ENCODE data around the gene RAB42. TPM values are rescaled to one million over a fixed set of nuclear protein-coding genes. Genes with fewer than 3 reads are reported as not detected.

Gene RAB42, protein sequence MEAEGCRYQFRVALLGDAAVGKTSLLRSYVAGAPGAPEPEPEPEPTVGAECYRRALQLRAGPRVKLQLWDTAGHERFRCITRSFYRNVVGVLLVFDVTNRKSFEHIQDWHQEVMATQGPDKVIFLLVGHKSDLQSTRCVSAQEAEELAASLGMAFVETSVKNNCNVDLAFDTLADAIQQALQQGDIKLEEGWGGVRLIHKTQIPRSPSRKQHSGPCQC
- total RNA-seq, result not detected
- not detected for total RNA-seq (2013)
- 0 to 9.7 (median 0) reads per million in 29 experiments for total RNA-seq

DNA sequence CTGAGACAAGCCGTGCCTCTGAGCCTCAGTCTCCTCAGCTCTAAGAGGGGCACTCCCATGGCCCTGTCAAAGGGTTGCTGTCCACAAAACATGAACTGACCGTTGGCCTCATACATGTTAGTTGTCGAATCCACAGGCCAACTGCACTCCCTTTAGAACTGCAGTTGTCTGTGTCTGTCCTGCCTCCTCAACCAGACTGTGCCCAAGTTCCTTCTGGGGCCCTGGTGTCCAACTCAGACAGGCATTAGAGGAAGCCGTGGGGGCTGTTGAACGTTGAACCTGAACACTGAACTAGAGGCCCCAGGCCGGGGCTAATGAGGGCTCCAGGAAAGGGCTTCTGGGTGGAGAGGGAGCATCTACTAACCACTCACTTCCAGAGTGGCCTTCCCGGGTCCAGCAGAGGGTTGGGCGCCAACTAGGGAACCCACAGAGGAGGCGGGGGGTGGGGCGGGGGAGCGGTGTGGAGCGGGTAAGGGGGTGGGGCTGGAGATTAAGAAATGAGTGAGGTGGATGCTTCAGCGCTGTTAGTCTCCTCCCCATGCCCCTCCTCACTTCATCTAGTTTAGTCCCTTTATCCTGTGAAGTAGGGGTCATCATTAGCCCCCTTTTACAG lies at the start of gene RAB42:
Gene RAB42, plus strand, starts transcription at position 558 of the 613 bp plus-strand sequence. CDS start 247 bp downstream, outside the sequence.
- peaks cover 0 to 8% of the 10 kb centered on the region in 2 experiments for H3K4me1 ChIP-seq (ENCODE audit: control insufficient read depth in 1 of 2, extremely low read depth in 1 of 2, insufficient read depth in 2 of 2, low read length in 2 of 2)
- H3K27me3 ChIP-seq (replicated peaks in 1 of 2; ENCODE audit: control insufficient read depth in 2 of 2, extremely low read depth in 1 of 2, insufficient read depth in 2 of 2, low read length in 1 of 2), result peaks cover 0 to 25% of the 10 kb centered on the region in 2 experiments
- H3K9me3 ChIP-seq, result no peaks in the 10 kb centered on the region
- no peaks in the 10 kb centered on the region for H3K36me3 ChIP-seq (ENCODE audit: control insufficient read depth in 2 of 2, extremely low read depth in 1 of 2, insufficient read depth in 1 of 2, low read length in 1 of 2)
- H3K4me3 ChIP-seq (ENCODE audit: control insufficient read depth in 1 of 2, extremely low read depth in 1 of 2, low read length in 1 of 2), result peak within 1 kb of the TSS; percentile 25 to 26
- H3K27ac ChIP-seq (ENCODE audit: low read length), result no peak within 1 kb of the TSS
- Mint-ChIP-seq H3K4me3 (peak within 1 kb of the TSS; percentile 75 to 78 (median 77)), H3K36me3 (peaks cover 4% of the 10 kb centered on the region), H3K9me3 (no peaks in the 10 kb centered on the region), H3K27me3 (peaks cover 0 to 7% of the 10 kb centered on the region in 2 donors), H3K27ac (no peak within 1 kb of the TSS), H3K4me1 (peaks cover 0 to 8% (median 5%) of the 10 kb centered on the region in 3 donors)
- 82% methylated on average over 4 of the region's 13 CpGs for WGBS (ENCODE audit: insufficient coverage)
- ATAC-seq (replicated peaks in 1 of 4) (peak; percentile 48 to 82 (median 60)), DNase-seq (peak in 4 of 35 experiments; percentile 2 to 16 (median 6))
- CTCF ChIA-PET, result no interaction called here
- POLR2A ChIA-PET, result no interaction called here

DNA sequence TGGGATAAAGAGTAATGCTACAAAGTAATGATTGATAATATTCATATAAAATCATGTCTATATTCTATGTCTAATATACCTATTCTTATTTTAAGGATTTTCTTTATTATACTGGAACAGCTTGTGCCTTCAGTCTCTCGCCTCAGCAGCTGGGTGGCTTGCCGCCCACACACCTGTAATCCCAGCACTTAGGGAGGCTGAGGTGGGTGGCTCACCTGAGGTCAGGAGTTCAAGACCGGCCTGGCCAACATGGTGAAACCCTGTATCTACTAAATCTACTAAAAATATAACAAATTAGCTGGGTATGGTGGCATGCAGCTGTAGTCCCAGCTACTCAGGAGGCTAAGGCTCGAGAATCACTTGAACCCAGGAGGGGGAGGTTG lies 46.8 kb upstream of the RAB42 start:
- H3K36me3 ChIP-seq (ENCODE audit: control insufficient read depth in 2 of 2, extremely low read depth in 1 of 2, insufficient read depth in 1 of 2, low read length in 1 of 2), result no peaks in the 10 kb centered on the region
- Mint-ChIP-seq H3K27me3 (no peaks in the 10 kb centered on the region), H3K4me3 (no peak overlapping the region), H3K36me3 (no peaks in the 10 kb centered on the region), H3K4me1 (no peaks in the 10 kb centered on the region), H3K9me3 (no peaks in the 10 kb centered on the region), H3K27ac (no peak overlapping the region)
- POLR2A ChIA-PET, result no interaction called here
- H3K4me1 ChIP-seq (ENCODE audit: control insufficient read depth in 1 of 2, extremely low read depth in 1 of 2, insufficient read depth in 2 of 2, low read length in 2 of 2), result no peaks in the 10 kb centered on the region
- CTCF ChIA-PET, result interaction anchor here in 1 of 2 donors (1.2 kb wide), 1 partner anchor 336 kb away, joined by 5 read pairs; no protein-coding TSS in a partner anchor
- no peak overlapping the region for H3K4me3 ChIP-seq (ENCODE audit: control insufficient read depth in 1 of 2, extremely low read depth in 1 of 2, low read length in 1 of 2)
- no peaks in the 10 kb centered on the region for H3K27me3 ChIP-seq (replicated peaks in 1 of 2; ENCODE audit: control insufficient read depth in 2 of 2, extremely low read depth in 1 of 2, insufficient read depth in 2 of 2, low read length in 1 of 2)
- no CpG with 5 or more reads among the region's 4 CpGs for WGBS (ENCODE audit: insufficient coverage)
- H3K9me3 ChIP-seq, result no peaks in the 10 kb centered on the region
- DNase-seq (no peak), ATAC-seq (replicated peaks in 1 of 4) (no peak)
- no peak overlapping the region for H3K27ac ChIP-seq (ENCODE audit: low read length)

DNA sequence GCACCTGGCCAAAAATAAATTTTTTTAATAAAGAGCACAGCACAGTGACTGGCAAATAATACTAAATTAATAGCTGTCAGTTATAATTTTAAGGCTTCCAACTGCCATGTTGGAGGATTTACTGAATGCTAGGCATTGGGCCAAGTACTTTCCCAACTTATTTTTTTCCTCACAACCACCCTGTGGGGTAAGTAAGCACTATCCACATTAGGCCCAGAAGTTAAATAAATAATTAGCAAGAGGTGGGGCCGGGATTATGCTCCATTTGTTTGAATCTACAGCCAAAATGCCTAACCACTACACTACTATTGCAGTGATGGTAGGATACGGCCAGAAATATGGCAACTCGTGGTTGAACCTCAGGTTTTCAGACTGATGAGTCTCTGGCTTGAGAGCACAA lies 43.7 kb upstream of the RAB42 start:
- Mint-ChIP-seq H3K27ac (no peak overlapping the region), H3K27me3 (no peaks in the 10 kb centered on the region), H3K9me3 (no peaks in the 10 kb centered on the region), H3K36me3 (no peaks in the 10 kb centered on the region), H3K4me3 (no peak overlapping the region), H3K4me1 (peaks cover 7 to 16% (median 9%) of the 10 kb centered on the region in 3 donors)
- CTCF ChIA-PET, result no interaction called here
- Histone ChIP-seq H3K9me3 (no peaks in the 10 kb centered on the region), H3K27me3 (replicated peaks in 1 of 2; ENCODE audit: control insufficient read depth in 2 of 2, extremely low read depth in 1 of 2, insufficient read depth in 2 of 2, low read length in 1 of 2) (no peaks in the 10 kb centered on the region), H3K27ac (ENCODE audit: low read length) (no peak overlapping the region), H3K4me1 (ENCODE audit: control insufficient read depth in 1 of 2, extremely low read depth in 1 of 2, insufficient read depth in 2 of 2, low read length in 2 of 2) (peaks cover 0 to 13% of the 10 kb centered on the region in 2 experiments), H3K36me3 (ENCODE audit: control insufficient read depth in 2 of 2, extremely low read depth in 1 of 2, insufficient read depth in 1 of 2, low read length in 1 of 2) (no peaks in the 10 kb centered on the region), H3K4me3 (ENCODE audit: control insufficient read depth in 1 of 2, extremely low read depth in 1 of 2, low read length in 1 of 2) (no peak overlapping the region)
- WGBS (ENCODE audit: insufficient coverage), result no CpG with 5 or more reads among the region's 3 CpGs
- POLR2A ChIA-PET, result interaction anchor here (0.6 kb wide), 2 partner anchors 488 to 1771 kb away, joined by 5 read pairs; no protein-coding TSS in a partner anchor
- DNase-seq (no peak), ATAC-seq (replicated peaks in 1 of 4) (no peak)

GRCh38 chr1:28551381-28551780 lies 40.7 kb upstream of the RAB42 start:
- ATAC-seq (replicated peaks in 1 of 4) (no peak), DNase-seq (no peak)
- Histone ChIP-seq H3K9me3 (no peaks in the 10 kb centered on the region), H3K4me1 (ENCODE audit: control insufficient read depth in 1 of 2, extremely low read depth in 1 of 2, insufficient read depth in 2 of 2, low read length in 2 of 2) (peaks cover 2 to 20% of the 10 kb centered on the region in 2 experiments), H3K27ac (ENCODE audit: low read length) (no peak overlapping the region), H3K27me3 (replicated peaks in 1 of 2; ENCODE audit: control insufficient read depth in 2 of 2, extremely low read depth in 1 of 2, insufficient read depth in 2 of 2, low read length in 1 of 2) (no peaks in the 10 kb centered on the region), H3K36me3 (ENCODE audit: control insufficient read depth in 2 of 2, extremely low read depth in 1 of 2, insufficient read depth in 1 of 2, low read length in 1 of 2) (peaks cover 0 to 4% of the 10 kb centered on the region in 2 donors), H3K4me3 (ENCODE audit: control insufficient read depth in 1 of 2, extremely low read depth in 1 of 2, low read length in 1 of 2) (no peak overlapping the region)
- CTCF ChIA-PET, result interaction anchor here in 1 of 2 donors (0.6 to 0.8 kb wide), 2 partner anchors 30 to 186 kb away, joined by 4 read pairs; partner anchors contain the start of gene YTHDF2
- 100% methylated on average over 1 of the region's 6 CpGs for WGBS (ENCODE audit: insufficient coverage)
- POLR2A ChIA-PET, result interaction anchor here (0.5 to 6.0 kb wide), 5 partner anchors 30 to 53 kb away, joined by 3 to 43 read pairs (median 5); partner anchors contain the start of gene RCC1 (in 1 of the 2)
- Mint-ChIP-seq H3K4me1 (peaks cover 22 to 27% (median 25%) of the 10 kb centered on the region in 3 donors), H3K27ac (peak overlapping the region in 1 of 2 donors; percentile 36), H3K9me3 (no peaks in the 10 kb centered on the region), H3K36me3 (peaks cover 6% of the 10 kb centered on the region), H3K4me3 (no peak overlapping the region), H3K27me3 (no peaks in the 10 kb centered on the region)

DNA sequence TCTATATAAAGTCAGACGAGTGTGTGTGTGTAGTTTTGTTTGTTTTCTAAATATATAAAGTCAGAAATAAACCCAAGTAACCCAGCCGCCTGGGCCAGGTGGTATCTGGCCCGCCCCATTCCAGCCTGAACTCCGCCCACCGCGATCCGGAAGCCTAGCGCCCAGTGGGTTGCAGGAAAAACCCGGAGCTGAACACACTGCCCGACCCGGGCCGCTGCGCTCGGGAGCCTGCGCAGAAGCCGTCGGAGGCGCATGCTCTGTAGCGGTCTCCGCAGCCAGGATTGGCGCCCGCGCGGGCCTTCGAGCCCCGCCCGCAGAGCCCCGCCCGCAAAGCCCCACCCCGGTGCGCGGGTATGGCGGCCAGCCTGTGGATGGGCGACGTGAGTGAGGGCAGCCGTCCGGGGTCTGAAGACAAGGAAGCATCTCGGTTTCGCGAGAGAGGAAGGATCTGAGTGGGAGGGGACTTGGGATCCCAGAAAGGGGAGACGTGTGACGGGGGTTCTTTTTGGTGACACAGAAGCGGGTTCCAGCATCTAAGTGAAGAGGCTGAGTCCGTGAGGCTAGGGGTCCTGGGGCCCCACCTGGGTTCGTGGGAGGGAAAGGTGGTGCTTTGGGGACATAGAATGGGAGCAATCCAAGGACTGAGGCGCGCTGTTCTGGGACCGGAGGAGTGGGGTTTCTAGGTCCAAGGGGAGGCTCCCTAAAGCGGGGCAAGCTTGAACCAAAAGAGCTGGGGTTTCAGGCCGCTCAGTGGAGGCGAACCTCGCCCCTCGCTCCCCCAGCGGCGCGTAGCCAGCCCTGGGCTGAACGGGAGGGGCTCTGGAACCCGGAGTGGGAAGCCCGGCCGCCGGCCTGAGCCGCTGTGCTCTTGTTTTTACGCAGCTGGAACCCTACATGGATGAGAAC lies 39.1 kb upstream of the RAB42 start, which contains the start of gene TRNAU1AP:
Gene TRNAU1AP, plus strand, starts transcription at position 328 of the 906 bp plus-strand sequence. Its CDS starts 26 bp downstream, at position 354.
- Histone ChIP-seq H3K27me3 (replicated peaks in 1 of 2; ENCODE audit: control insufficient read depth in 2 of 2, extremely low read depth in 1 of 2, insufficient read depth in 2 of 2, low read length in 1 of 2) (no peaks in the 10 kb centered on the region), H3K9me3 (no peaks in the 10 kb centered on the region), H3K4me1 (ENCODE audit: control insufficient read depth in 1 of 2, extremely low read depth in 1 of 2, insufficient read depth in 2 of 2, low read length in 2 of 2) (peaks cover 2 to 20% of the 10 kb centered on the region in 2 experiments), H3K4me3 (ENCODE audit: control insufficient read depth in 1 of 2, extremely low read depth in 1 of 2, low read length in 1 of 2) (peak within 1 kb of the TSS; percentile 88 to 89), H3K36me3 (ENCODE audit: control insufficient read depth in 2 of 2, extremely low read depth in 1 of 2, insufficient read depth in 1 of 2, low read length in 1 of 2) (peaks cover 0 to 15% of the 10 kb centered on the region in 2 donors), H3K27ac (ENCODE audit: low read length) (peak within 1 kb of the TSS; percentile 77)
- Mint-ChIP-seq H3K27ac (peak within 1 kb of the TSS; percentile 95 to 97), H3K9me3 (no peaks in the 10 kb centered on the region), H3K36me3 (peaks cover 10% of the 10 kb centered on the region), H3K4me3 (peak within 1 kb of the TSS; percentile 91 to 99 (median 98)), H3K4me1 (peaks cover 22 to 27% (median 26%) of the 10 kb centered on the region in 3 donors), H3K27me3 (no peaks in the 10 kb centered on the region)
- ChIA-PET CTCF (interaction anchor here in 1 of 2 donors (0.6 to 1.5 kb wide), 6 partner anchors 26 to 1995 kb away, joined by 3 to 7 read pairs (median 4); no protein-coding TSS in a partner anchor), POLR2A (interaction anchor here (0.5 to 6.0 kb wide), 4 partner anchors 27 to 90 kb away, joined by 5 to 43 read pairs (median 10); partner anchors contain the start of gene TAF12 (in 1 of the 2))
- under 1% methylated on average over 59 of the region's 63 CpGs for WGBS (ENCODE audit: insufficient coverage)
- peak; percentile 92 to 98 (median 96) for DNase-seq
- ATAC-seq (replicated peaks in 1 of 4), result peak; percentile 93 to 97 (median 95)
